KMS-11 (cell line): Measurements from ENCODE around the gene GCA.

Experiments used
- H2AFZ ChIP-seq: fragments of 200-600 bp; sonication (generic); 2 replicates; pipeline ENCODE4 v1.6.1; 2016; ENCODE audit warnings: antibody characterized with exemption, mixed run types, low read depth
- H3K27ac ChIP-seq: fragments of 200-600 bp; sonication (generic); 2 replicates; pipeline ENCODE4 v1.6.1; 2016; ENCODE audit warnings: mild to moderate bottlenecking, mixed run types
- H3K27me3 ChIP-seq: fragments of 200-600 bp; sonication (generic); 2 replicates; pipeline ENCODE4 v1.6.1; 2017; ENCODE audit warnings: mild to moderate bottlenecking, low read depth, mixed run types, moderate library complexity; ENCODE audit not compliant: insufficient read depth
- H3K36me3 ChIP-seq: fragments of 200-600 bp; sonication (generic); 2 replicates; pipeline ENCODE4 v1.6.1; 2017; ENCODE audit warnings: mild to moderate bottlenecking, mixed run types; ENCODE audit not compliant: insufficient read depth
- H3K4me1 ChIP-seq: fragments of 200-600 bp; sonication (generic); 2 replicates; pipeline ENCODE4 v1.6.1; 2016; ENCODE audit warnings: mild to moderate bottlenecking, low read depth, mixed run types; ENCODE audit not compliant: poor library complexity, severe bottlenecking
- H3K4me2 ChIP-seq: fragments of 200-600 bp; sonication (generic); 2 replicates; pipeline ENCODE4 v1.7.0; 2016; ENCODE audit warnings: mild to moderate bottlenecking, mixed run types
- H3K4me3 ChIP-seq: fragments of 200-600 bp; sonication (generic); IDR thresholded peaks from 2 replicates; pipeline ENCODE4 v1.6.1; 2017; ENCODE audit warnings: low read depth, low read length, mixed read lengths; ENCODE audit not compliant: insufficient read depth
- H3K79me2 ChIP-seq: fragments of 200-600 bp; sonication (generic); 2 replicates; pipeline ENCODE4 v1.6.1; 2016; ENCODE audit warnings: low read depth, mixed run types; ENCODE audit not compliant: insufficient read depth
- H3K9ac ChIP-seq: fragments of 200-600 bp; sonication (generic); 2 replicates; pipeline ENCODE4 v1.6.1; 2016; ENCODE audit warnings: mild to moderate bottlenecking, mixed run types
- H4K20me1 ChIP-seq: fragments of 200-600 bp; sonication (generic); 2 replicates; pipeline ENCODE4 v1.6.1; 2016; ENCODE audit warnings: mild to moderate bottlenecking, mixed run types; ENCODE audit not compliant: insufficient read depth
- TF ChIP-seq, protein P1 (sequence below): fragments of 200-600 bp; sonication (generic); conservative IDR thresholded peaks from 2 replicates; pipeline ENCODE4 v1.6.1; 2017; ENCODE audit warnings: low read depth, mild to moderate bottlenecking, antibody characterized with exemption, low read length, moderate library complexity, mixed read lengths

Gene GCA

DNA sequence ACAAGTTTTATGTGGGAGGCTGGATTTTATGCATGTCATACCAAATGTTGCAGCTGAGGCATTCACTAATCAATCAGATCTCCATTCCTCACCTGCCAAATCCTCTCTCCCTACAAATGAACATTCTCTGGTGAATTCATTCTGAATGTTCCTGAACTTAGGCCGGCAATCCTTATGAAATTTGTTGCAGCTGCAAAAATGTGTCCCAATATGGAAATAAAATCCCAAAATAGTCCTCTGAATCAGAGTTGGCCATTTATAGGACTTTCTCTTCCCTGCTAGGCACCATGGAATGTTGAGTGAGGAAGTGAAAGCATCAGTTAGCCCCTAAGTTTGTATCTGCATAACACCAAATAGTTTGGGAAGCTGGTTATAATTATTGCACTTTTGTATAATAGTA is 25.6 kb downstream of the GCA start:
- no peak overlapping the region for H3K4me3 ChIP-seq
- no peak overlapping the region for H3K4me2 ChIP-seq
- H3K36me3 ChIP-seq: no peaks in the 10 kb centered on the region
- H3K4me1 ChIP-seq: no peaks in the 10 kb centered on the region
- no peak overlapping the region for H2AFZ ChIP-seq
- H3K27me3 ChIP-seq: no peaks in the 10 kb centered on the region
- H3K9ac ChIP-seq: no peak overlapping the region
- no peaks in the 10 kb centered on the region for H4K20me1 ChIP-seq
- no peaks in the 10 kb centered on the region for H3K79me2 ChIP-seq
- TF ChIP-seq, protein P1, sequence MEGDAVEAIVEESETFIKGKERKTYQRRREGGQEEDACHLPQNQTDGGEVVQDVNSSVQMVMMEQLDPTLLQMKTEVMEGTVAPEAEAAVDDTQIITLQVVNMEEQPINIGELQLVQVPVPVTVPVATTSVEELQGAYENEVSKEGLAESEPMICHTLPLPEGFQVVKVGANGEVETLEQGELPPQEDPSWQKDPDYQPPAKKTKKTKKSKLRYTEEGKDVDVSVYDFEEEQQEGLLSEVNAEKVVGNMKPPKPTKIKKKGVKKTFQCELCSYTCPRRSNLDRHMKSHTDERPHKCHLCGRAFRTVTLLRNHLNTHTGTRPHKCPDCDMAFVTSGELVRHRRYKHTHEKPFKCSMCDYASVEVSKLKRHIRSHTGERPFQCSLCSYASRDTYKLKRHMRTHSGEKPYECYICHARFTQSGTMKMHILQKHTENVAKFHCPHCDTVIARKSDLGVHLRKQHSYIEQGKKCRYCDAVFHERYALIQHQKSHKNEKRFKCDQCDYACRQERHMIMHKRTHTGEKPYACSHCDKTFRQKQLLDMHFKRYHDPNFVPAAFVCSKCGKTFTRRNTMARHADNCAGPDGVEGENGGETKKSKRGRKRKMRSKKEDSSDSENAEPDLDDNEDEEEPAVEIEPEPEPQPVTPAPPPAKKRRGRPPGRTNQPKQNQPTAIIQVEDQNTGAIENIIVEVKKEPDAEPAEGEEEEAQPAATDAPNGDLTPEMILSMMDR: no peak
- H3K27ac ChIP-seq: no peak overlapping the region

DNA sequence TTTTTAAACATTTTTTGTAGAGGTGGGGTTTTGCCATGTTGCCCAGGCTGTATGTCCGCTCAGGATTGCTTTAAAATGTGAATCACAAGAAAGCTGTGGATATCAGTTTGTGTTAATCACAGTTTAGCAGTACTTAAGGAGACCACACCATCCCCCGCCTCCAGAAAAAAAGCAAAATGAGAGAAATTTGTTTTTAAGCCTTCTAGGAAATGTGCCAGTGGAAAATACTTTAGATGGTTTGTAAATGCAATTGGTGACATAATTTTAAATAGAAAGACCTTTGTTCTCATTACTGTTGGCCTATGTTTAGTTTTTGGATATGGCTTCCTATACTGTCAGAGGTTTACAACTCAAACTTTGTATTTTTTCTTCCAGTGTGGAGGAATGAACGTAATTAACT is 27.0 kb downstream of the GCA start:
- TF ChIP-seq, protein P1: no peak
- no peaks in the 10 kb centered on the region for H3K36me3 ChIP-seq
- no peak overlapping the region for H3K27ac ChIP-seq
- H3K4me2 ChIP-seq: no peak overlapping the region
- H4K20me1 ChIP-seq: no peaks in the 10 kb centered on the region
- H3K4me3 ChIP-seq: no peak overlapping the region
- H3K9ac ChIP-seq: no peak overlapping the region
- H3K4me1 ChIP-seq: no peaks in the 10 kb centered on the region
- no peaks in the 10 kb centered on the region for H3K27me3 ChIP-seq
- H2AFZ ChIP-seq: no peak overlapping the region
- no peaks in the 10 kb centered on the region for H3K79me2 ChIP-seq

- Histone ChIP-seq H3K27me3 (no peaks in the 10 kb centered on the region), H3K4me1 (no peaks in the 10 kb centered on the region), H3K27ac (no peak overlapping the region), H3K36me3 (no peaks in the 10 kb centered on the region), H3K4me3 (no peak overlapping the region), H2AFZ (no peak overlapping the region), H3K79me2 (no peaks in the 10 kb centered on the region), H4K20me1 (no peaks in the 10 kb centered on the region), H3K9ac (no peak overlapping the region), H3K4me2 (no peak overlapping the region)
- TF ChIP-seq, protein P1: no peak
Observed at GRCh38 chr2:162372818-162373217, 28.9 kb downstream of the GCA start.

GRCh38 chr2:162379719-162380580 is 36.0 kb downstream of the GCA start:
- H3K9ac ChIP-seq: no peak overlapping the region
- no peaks in the 10 kb centered on the region for H3K27me3 ChIP-seq
- H3K36me3 ChIP-seq: no peaks in the 10 kb centered on the region
- no peaks in the 10 kb centered on the region for H4K20me1 ChIP-seq
- H3K4me2 ChIP-seq: no peak overlapping the region
- no peak overlapping the region for H3K4me3 ChIP-seq
- H3K4me1 ChIP-seq: peaks cover 4% of the 10 kb centered on the region
- H3K27ac ChIP-seq: no peak overlapping the region
- H3K79me2 ChIP-seq: no peaks in the 10 kb centered on the region
- H2AFZ ChIP-seq: no peak overlapping the region
- TF ChIP-seq, protein P1: no peak
